ENCODE data around the gene AHR.

Gene AHR

GRCh38 chr7:17331891-17332501 is 33.5 kb downstream of the AHR start:
- no peaks in the 10 kb centered on the region for H3K4me1 ChIP-seq (ENCODE audit: control insufficient read depth in 1 of 2, insufficient read depth in 2 of 2, low read length in 2 of 2)
- H3K23ac ChIP-seq (ENCODE audit: low read length), result no peak overlapping the region
- H4K12ac ChIP-seq (ENCODE audit: low read depth, low read length), result no peak overlapping the region
- H3K9ac ChIP-seq (ENCODE audit: low read length), result no peak overlapping the region
- no peak overlapping the region for H2BK5ac ChIP-seq (ENCODE audit: low read depth, low read length, poor library complexity)
- H2AK5ac ChIP-seq (ENCODE audit: low read length), result no peak overlapping the region
- no peak overlapping the region for H2BK120ac ChIP-seq (ENCODE audit: insufficient read depth, low read length, poor library complexity)
- H3K14ac ChIP-seq (ENCODE audit: low read length), result no peak overlapping the region
- no peak overlapping the region for H3K27ac ChIP-seq (ENCODE audit: low read depth, low read length)
- no peak overlapping the region for H4K91ac ChIP-seq (ENCODE audit: low read depth, low read length)
- no peaks in the 10 kb centered on the region for H3K27me3 ChIP-seq (ENCODE audit: insufficient read depth, low read length)
- no peak overlapping the region for H3K4me2 ChIP-seq (ENCODE audit: low read length)
- no CpG with 5 or more reads among the region's 2 CpGs for WGBS (ENCODE audit: extremely low coverage, insufficient coverage, insufficient read length)
- peak in 1 of 2 donors; percentile 35 for DNase-seq
- no peaks in the 10 kb centered on the region for H3K79me1 ChIP-seq (ENCODE audit: low read length)
- no peak overlapping the region for H3K4me3 ChIP-seq (ENCODE audit: low read depth, low read length)
- no peaks in the 10 kb centered on the region for H3K36me3 ChIP-seq (ENCODE audit: control insufficient read depth in 1 of 2, insufficient read depth in 2 of 2, low read length in 2 of 2)
- no peak overlapping the region for H4K8ac ChIP-seq (ENCODE audit: low read depth, low read length)
- no peak overlapping the region for H2BK12ac ChIP-seq (ENCODE audit: low read length)
- H3K4ac ChIP-seq (ENCODE audit: low read depth, low read length), result no peak overlapping the region
- H2AFZ ChIP-seq (ENCODE audit: insufficient read depth, low read length, poor library complexity), result no peak overlapping the region
- H3K9me3 ChIP-seq (ENCODE audit: insufficient read depth, low read depth, low read length), result no peaks in the 10 kb centered on the region
- H3K79me2 ChIP-seq (ENCODE audit: control insufficient read depth, insufficient read depth, low read length, poor library complexity), result no peaks in the 10 kb centered on the region
- H3K18ac ChIP-seq (ENCODE audit: low read length), result no peak overlapping the region

- H2BK120ac ChIP-seq (ENCODE audit: insufficient read depth, low read length, poor library complexity), result no peak overlapping the region
- H3K4me2 ChIP-seq (ENCODE audit: low read length), result no peak overlapping the region
- H3K14ac ChIP-seq (ENCODE audit: low read length), result no peak overlapping the region
- no peaks in the 10 kb centered on the region for H3K27me3 ChIP-seq (ENCODE audit: insufficient read depth, low read length)
- no peak overlapping the region for H4K8ac ChIP-seq (ENCODE audit: low read depth, low read length)
- no peak overlapping the region for H3K4me3 ChIP-seq (ENCODE audit: low read depth, low read length)
- no peaks in the 10 kb centered on the region for H3K79me1 ChIP-seq (ENCODE audit: low read length)
- H4K91ac ChIP-seq (ENCODE audit: low read depth, low read length), result no peak overlapping the region
- H2BK5ac ChIP-seq (ENCODE audit: low read depth, low read length, poor library complexity), result no peak overlapping the region
- no peak for DNase-seq
- no peak overlapping the region for H2BK12ac ChIP-seq (ENCODE audit: low read length)
- H3K18ac ChIP-seq (ENCODE audit: low read length), result no peak overlapping the region
- no peak overlapping the region for H3K23ac ChIP-seq (ENCODE audit: low read length)
- no peak overlapping the region for H4K12ac ChIP-seq (ENCODE audit: low read depth, low read length)
- H3K9ac ChIP-seq (ENCODE audit: low read length), result no peak overlapping the region
- no peak overlapping the region for H3K27ac ChIP-seq (ENCODE audit: low read depth, low read length)
- no peaks in the 10 kb centered on the region for H3K36me3 ChIP-seq (ENCODE audit: control insufficient read depth in 1 of 2, insufficient read depth in 2 of 2, low read length in 2 of 2)
- H3K4ac ChIP-seq (ENCODE audit: low read depth, low read length), result no peak overlapping the region
- H3K79me2 ChIP-seq (ENCODE audit: control insufficient read depth, insufficient read depth, low read length, poor library complexity), result no peaks in the 10 kb centered on the region
- no peaks in the 10 kb centered on the region for H3K4me1 ChIP-seq (ENCODE audit: control insufficient read depth in 1 of 2, insufficient read depth in 2 of 2, low read length in 2 of 2)
- H2AFZ ChIP-seq (ENCODE audit: insufficient read depth, low read length, poor library complexity), result no peak overlapping the region
- H3K9me3 ChIP-seq (ENCODE audit: insufficient read depth, low read depth, low read length), result no peaks in the 10 kb centered on the region
- H2AK5ac ChIP-seq (ENCODE audit: low read length), result no peak overlapping the region
These were observed 34.8 kb downstream of the AHR start for GRCh38 chr7:17333221-17333620.

GRCh38 chr7:17336168-17336567 is 37.7 kb downstream of the AHR start:
- no CpG with 5 or more reads among the region's 4 CpGs for WGBS (ENCODE audit: extremely low coverage, insufficient coverage, insufficient read length)
- Histone ChIP-seq H4K12ac (ENCODE audit: low read depth, low read length) (no peak overlapping the region), H3K14ac (ENCODE audit: low read length) (no peak overlapping the region), H4K91ac (ENCODE audit: low read depth, low read length) (no peak overlapping the region), H3K4me1 (ENCODE audit: control insufficient read depth in 1 of 2, insufficient read depth in 2 of 2, low read length in 2 of 2) (no peaks in the 10 kb centered on the region), H3K79me2 (ENCODE audit: control insufficient read depth, insufficient read depth, low read length, poor library complexity) (no peaks in the 10 kb centered on the region), H3K18ac (ENCODE audit: low read length) (no peak overlapping the region), H3K4me2 (ENCODE audit: low read length) (no peak overlapping the region), H3K36me3 (ENCODE audit: control insufficient read depth in 1 of 2, insufficient read depth in 2 of 2, low read length in 2 of 2) (peaks cover 0 to 4% of the 10 kb centered on the region in 2 experiments), H3K27ac (ENCODE audit: low read depth, low read length) (no peak overlapping the region), H2BK5ac (ENCODE audit: low read depth, low read length, poor library complexity) (no peak overlapping the region), H2BK120ac (ENCODE audit: insufficient read depth, low read length, poor library complexity) (no peak overlapping the region), H3K23ac (ENCODE audit: low read length) (no peak overlapping the region), H3K27me3 (ENCODE audit: insufficient read depth, low read length) (no peaks in the 10 kb centered on the region), H2BK12ac (ENCODE audit: low read length) (no peak overlapping the region), H4K8ac (ENCODE audit: low read depth, low read length) (no peak overlapping the region), H2AFZ (ENCODE audit: insufficient read depth, low read length, poor library complexity) (no peak overlapping the region), H3K4me3 (ENCODE audit: low read depth, low read length) (no peak overlapping the region), H3K79me1 (ENCODE audit: low read length) (no peaks in the 10 kb centered on the region), H3K9ac (ENCODE audit: low read length) (no peak overlapping the region), H3K4ac (ENCODE audit: low read depth, low read length) (no peak overlapping the region), H2AK5ac (ENCODE audit: low read length) (no peak overlapping the region), H3K9me3 (ENCODE audit: insufficient read depth, low read depth, low read length) (no peaks in the 10 kb centered on the region)
- no peak for DNase-seq

- H3K9ac ChIP-seq (ENCODE audit: low read length), result no peak overlapping the region
- no peak overlapping the region for H3K4me3 ChIP-seq (ENCODE audit: low read depth, low read length)
- H3K14ac ChIP-seq (ENCODE audit: low read length), result no peak overlapping the region
- no peak overlapping the region for H4K91ac ChIP-seq (ENCODE audit: low read depth, low read length)
- H4K8ac ChIP-seq (ENCODE audit: low read depth, low read length), result no peak overlapping the region
- no peak overlapping the region for H2AK5ac ChIP-seq (ENCODE audit: low read length)
- H3K4me1 ChIP-seq (ENCODE audit: control insufficient read depth in 1 of 2, insufficient read depth in 2 of 2, low read length in 2 of 2), result no peaks in the 10 kb centered on the region
- H3K4me2 ChIP-seq (ENCODE audit: low read length), result no peak overlapping the region
- H3K9me3 ChIP-seq (ENCODE audit: insufficient read depth, low read depth, low read length), result no peaks in the 10 kb centered on the region
- no peak overlapping the region for H3K18ac ChIP-seq (ENCODE audit: low read length)
- DNase-seq, result no peak
- peaks cover 0 to 4% of the 10 kb centered on the region in 2 experiments for H3K36me3 ChIP-seq (ENCODE audit: control insufficient read depth in 1 of 2, insufficient read depth in 2 of 2, low read length in 2 of 2)
- no peak overlapping the region for H2AFZ ChIP-seq (ENCODE audit: insufficient read depth, low read length, poor library complexity)
- no peak overlapping the region for H2BK120ac ChIP-seq (ENCODE audit: insufficient read depth, low read length, poor library complexity)
- H3K79me1 ChIP-seq (ENCODE audit: low read length), result no peaks in the 10 kb centered on the region
- H3K79me2 ChIP-seq (ENCODE audit: control insufficient read depth, insufficient read depth, low read length, poor library complexity), result no peaks in the 10 kb centered on the region
- no CpG with 5 or more reads among the region's 2 CpGs for WGBS (ENCODE audit: extremely low coverage, insufficient coverage, insufficient read length)
- no peak overlapping the region for H2BK5ac ChIP-seq (ENCODE audit: low read depth, low read length, poor library complexity)
- no peaks in the 10 kb centered on the region for H3K27me3 ChIP-seq (ENCODE audit: insufficient read depth, low read length)
- H3K27ac ChIP-seq (ENCODE audit: low read depth, low read length), result no peak overlapping the region
- H3K4ac ChIP-seq (ENCODE audit: low read depth, low read length), result no peak overlapping the region
- no peak overlapping the region for H3K23ac ChIP-seq (ENCODE audit: low read length)
- no peak overlapping the region for H4K12ac ChIP-seq (ENCODE audit: low read depth, low read length)
- no peak overlapping the region for H2BK12ac ChIP-seq (ENCODE audit: low read length)
These were observed 40.7 kb downstream of the AHR start for GRCh38 chr7:17339139-17339538.
